GM19043 (cell line): ENCODE results near the gene PPP1R3F.
A peak's percentile ranks its signal among the peaks of the same experiment; 100 is the strongest.

Experiments used
- ATAC-seq: cut with Tn5 transposase; IDR thresholded peaks from one replicate; pipeline ENCODE4 v1.9.1; 2021; ENCODE audit warnings: low read depth; ENCODE audit not compliant: unreplicated experiment

PPP1R3F gene

DNA sequence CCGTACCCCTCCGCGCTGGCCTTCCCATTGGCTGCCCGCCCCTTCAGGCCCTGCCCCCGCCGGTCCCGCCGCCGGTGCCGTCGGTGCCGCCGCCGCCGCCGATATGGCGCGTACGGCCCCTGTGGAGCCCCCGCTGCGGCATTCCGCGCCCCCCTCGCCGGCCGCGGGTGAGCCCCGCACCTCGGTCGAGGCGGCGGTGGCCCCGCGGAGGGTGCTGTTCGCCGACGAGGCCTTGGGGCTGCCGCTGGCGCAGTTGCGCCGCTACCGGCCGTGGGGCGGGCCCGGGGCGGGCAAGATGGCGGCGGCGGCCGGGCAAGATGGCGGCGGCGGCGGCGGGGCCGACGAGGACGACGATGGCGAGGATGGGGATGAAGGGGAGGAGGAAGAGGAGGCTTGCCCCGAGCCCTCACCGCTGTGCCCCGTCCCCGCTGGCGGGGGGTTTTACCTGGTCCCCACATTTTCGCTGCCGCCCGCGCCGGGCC lies at the start of gene PPP1R3F:
Gene PPP1R3F (plus strand): TSS at position 27 of the 482 bp plus-strand sequence. CDS start 77 bp downstream, at position 104.
- ATAC-seq = peak; percentile 13

DNA sequence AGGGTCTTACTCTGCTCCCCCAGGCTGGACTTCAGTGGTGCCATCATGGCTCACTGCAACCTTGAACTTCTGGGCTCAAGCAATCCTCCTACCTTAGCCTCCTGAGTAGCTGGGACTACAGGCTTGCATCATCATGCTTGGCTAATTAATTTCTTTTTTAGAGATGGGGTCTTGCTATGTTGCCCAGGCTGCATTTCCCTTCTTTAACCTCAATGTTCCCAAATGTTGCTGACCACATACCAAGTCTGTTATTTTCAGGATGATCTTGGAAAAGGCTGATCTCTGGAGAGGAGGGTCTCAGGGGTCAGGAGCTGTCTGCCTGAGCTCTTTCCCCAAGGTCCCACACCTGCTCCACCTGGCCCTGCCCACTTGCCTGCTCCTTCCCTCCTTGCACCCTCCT lies 49.5 kb upstream of the PPP1R3F start:
- ATAC-seq = no peak

- ATAC-seq = no peak
Observed at GRCh38 chrX:49221868-49222267, 47.7 kb upstream of the PPP1R3F start.

GRCh38 chrX:49225858-49226257 lies 43.7 kb upstream of the PPP1R3F start:
- ATAC-seq = no peak

- ATAC-seq = no peak
Observed at GRCh38 chrX:49226946-49227345, 42.6 kb upstream of the PPP1R3F start.

DNA sequence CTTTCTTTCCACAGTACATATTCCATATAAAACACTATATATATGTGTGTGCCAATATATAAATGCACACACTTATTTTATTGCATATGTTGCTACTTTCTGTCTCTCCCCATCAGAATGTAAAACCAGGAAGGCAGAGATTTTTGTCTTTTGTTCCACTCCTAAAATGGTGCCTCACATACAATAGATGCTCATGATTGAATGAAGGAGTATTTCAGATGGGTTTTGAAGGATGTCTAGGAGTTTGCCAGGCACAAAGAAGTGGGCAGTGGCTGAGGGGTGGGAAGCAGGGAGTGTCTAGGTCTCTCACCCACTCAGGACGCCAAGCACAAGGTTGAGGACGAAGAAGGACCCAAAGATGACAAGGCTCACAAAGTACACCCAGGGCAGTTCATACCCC lies 41.9 kb upstream of the PPP1R3F start:
- ATAC-seq = no peak

- ATAC-seq = no peak
Observed at GRCh38 chrX:49228185-49228584, 41.4 kb upstream of the PPP1R3F start.

- peak; percentile 62 for ATAC-seq
Observed at GRCh38 chrX:49230500-49231232, 38.9 kb upstream of the PPP1R3F start.

GRCh38 chrX:49231333-49232000 lies 38.1 kb upstream of the PPP1R3F start:
- ATAC-seq = no peak

GRCh38 chrX:49232525-49232924 lies 37.1 kb upstream of the PPP1R3F start:
- no peak for ATAC-seq

DNA sequence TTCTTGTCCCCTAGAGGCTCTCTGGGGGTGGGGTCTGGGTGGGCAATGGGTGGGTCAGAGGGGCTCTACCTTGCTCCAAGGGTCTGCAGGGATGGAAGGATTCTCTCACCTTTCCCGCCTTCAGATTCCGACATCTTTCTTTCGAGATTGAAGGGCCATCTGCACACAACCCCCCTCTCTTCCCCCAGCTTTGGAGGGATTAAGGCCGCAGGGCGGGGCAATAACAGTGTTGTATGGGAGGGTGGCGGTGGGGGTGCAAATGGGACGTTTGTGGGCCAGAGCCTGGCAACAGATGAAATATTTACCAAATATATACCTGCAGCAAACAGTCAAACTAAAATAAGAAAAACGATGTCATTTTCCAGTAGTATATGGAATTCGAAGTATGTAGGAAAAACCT lies 36.4 kb upstream of the PPP1R3F start, which contains the start of gene CACNA1F:
Gene CACNA1F (minus strand): TSS at position 165 of the 400 bp plus-strand sequence. CDS start 31 bp downstream, at position 134.
- ATAC-seq = no peak

DNA sequence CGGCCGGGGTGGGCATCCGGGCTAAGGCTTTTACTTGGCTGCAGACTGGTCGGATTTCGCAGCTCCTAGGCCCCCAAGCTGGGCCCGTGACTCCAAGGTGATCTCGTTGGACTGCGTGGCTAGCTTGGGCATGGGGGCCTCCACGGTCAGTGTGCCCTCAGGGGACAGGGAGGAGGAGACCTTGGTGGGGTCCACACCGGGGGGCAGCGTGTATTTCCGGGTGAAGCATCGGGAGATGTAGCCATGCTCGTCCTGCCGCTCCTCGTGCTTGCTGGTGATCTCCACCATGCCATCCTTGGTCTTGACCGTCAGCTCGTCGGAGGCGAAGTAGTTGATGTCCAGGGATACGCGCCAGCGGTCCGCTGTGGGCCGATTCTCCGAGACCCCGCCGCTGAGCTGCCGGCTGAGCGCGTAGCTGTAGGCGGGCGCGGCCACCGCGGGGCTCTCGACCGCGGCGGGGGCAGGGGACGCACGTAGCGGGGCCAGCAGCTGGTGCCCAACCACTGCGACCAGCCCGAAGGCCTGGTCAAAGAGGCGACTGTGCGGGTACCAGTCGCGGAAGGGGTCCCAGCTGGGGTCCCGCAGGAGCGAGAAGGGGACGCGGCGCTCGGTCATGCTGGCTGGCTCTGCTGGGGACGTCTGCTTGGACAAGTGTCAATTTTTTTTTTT lies 35.6 kb upstream of the PPP1R3F start:
- no peak for ATAC-seq

GRCh38 chrX:49237060-49237459 lies 32.5 kb upstream of the PPP1R3F start:
- ATAC-seq = no peak

DNA sequence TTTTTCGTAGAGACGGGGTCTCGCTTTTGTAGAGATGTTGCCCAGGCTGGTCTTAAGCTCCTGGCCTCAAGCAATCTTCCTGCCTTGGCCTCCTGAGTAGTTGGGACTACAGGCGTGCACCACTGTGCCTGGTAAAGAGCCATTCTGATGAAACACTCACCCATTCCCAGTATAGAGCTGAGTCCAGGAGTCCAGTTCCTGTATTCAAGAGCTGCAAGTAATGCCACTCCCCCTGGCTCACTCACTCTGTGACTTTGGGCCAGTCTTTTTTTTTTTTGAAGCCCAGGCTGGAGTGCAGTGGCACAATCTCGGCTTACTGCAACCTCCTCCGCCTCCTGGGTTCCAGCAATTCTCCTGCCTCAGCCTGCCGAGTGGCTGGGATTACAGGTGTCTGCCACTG lies 30.9 kb upstream of the PPP1R3F start:
- no peak for ATAC-seq

- no peak for ATAC-seq
Observed at GRCh38 chrX:49242545-49243066, 27.0 kb upstream of the PPP1R3F start.

GRCh38 chrX:49243166-49243565 lies 26.4 kb upstream of the PPP1R3F start:
- ATAC-seq = no peak

- ATAC-seq = no peak
Observed at GRCh38 chrX:49244207-49244606, 25.4 kb upstream of the PPP1R3F start.

DNA sequence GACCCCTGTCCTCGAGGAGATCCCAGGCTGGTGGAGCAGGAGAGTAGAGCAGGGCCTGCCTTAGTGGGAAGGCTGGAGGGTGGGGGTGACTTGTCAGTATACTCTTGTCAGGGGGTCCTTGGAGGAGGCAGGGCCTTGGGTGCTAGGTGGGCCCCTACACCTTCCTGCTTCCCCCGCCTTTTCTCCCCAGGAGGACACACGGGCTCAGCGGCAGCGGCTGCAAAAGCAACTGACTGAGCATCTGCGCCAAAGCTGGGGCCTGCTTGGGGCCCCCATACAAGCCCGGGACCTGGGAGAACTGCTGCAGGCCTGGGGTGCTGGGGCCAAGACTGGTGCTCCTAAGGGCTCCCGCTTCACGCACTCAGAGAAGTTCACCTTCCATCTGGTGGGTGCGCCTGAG lies 23.1 kb upstream of the PPP1R3F start:
- no peak for ATAC-seq

DNA sequence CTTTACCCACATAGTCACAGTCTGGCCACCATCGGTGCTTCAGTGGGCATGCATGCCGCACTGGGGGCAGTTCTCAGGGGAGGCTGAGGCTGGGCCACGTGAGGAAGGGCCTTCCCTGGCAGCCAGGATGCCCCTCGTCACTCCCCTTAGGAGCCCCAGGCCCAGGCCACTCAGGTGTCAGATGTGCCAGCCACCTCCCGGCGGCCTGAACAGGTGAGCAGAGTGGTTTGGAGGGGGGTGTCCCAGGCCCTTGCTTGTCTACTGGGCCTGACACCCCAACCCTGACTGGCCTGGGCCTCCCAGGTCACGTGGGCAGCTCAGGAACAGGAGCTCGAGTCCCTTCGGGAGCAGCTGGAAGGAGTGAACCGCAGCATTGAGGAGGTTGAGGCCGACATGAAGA lies 22.2 kb upstream of the PPP1R3F start:
- no peak for ATAC-seq

GRCh38 chrX:49247916-49248811 lies 21.4 kb upstream of the PPP1R3F start:
- no peak for ATAC-seq
